HG03097 (cell line): ENCODE measurements around the gene ST8SIA5.
"Not testable (repeated sequence)": the region's sequence is repeated elsewhere in the genome, so short reads cannot be mapped to it uniquely, and the experiment has no call there.

Experiments
- ATAC-seq: cut with Tn5 transposase; IDR thresholded peaks from one replicate; pipeline ENCODE4 v1.9.1; 2021; ENCODE audit not compliant: unreplicated experiment, low FRiP score

The ST8SIA5 gene, protein sequence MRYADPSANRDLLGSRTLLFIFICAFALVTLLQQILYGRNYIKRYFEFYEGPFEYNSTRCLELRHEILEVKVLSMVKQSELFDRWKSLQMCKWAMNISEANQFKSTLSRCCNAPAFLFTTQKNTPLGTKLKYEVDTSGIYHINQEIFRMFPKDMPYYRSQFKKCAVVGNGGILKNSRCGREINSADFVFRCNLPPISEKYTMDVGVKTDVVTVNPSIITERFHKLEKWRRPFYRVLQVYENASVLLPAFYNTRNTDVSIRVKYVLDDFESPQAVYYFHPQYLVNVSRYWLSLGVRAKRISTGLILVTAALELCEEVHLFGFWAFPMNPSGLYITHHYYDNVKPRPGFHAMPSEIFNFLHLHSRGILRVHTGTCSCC

DNA sequence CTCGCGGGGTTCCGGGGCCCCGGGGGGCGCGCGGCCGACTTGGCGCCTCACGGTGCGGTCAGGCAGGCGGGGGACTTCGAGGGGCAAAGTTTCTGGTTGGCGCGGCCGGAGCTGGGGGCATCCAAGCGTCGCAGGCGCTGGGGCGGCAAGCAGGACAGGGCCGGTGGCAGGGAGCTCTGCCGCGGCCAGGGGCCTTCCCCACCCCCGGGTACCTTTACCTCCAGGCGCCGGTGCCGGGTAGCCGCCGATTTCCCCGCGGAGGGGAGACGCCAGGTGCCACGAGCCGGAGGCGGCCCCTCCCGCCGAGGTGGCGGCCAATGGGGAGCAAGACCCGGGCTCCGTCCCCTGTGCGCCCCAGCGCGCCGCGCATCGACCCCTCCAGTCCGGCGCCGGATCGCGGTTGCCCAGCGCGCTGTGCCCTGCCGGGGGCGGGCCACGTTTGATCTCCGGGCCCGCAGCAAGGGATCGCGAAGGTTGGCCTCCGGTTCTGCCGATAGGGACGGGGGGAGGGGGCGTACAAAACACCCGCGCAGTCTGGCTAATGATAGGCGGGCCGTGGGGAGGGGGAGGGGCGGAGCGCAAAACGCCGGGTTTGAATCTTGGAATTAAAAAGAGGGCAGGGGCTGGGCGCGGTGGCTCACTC, at the start of gene ST8SIA5:
TSS of gene ST8SIA5 (minus strand) at position 495 of the 643 bp plus-strand sequence. CDS start 545 bp downstream, outside the sequence.
- no peak for ATAC-seq

DNA sequence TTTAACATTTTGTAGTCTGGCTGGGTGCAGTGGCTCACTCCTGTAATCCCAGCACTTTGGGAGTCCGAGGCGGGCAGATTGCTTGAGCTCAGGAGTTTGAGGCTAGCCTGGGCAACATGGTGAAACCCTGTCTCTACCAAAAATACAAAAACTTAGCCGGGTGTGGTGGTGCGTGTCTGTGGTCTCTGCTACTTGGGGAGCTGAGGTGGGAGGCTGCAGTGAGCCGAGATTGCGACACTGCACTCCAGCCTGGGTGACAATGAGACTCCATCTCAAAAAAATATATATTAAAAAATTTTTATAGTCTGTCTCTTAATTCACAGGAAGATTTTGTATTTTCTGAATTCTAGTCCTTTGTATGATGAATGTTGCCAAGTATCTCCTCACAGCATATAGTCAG, 39.1 kb upstream of the ST8SIA5 start:
- not testable (repeated sequence) for ATAC-seq

DNA sequence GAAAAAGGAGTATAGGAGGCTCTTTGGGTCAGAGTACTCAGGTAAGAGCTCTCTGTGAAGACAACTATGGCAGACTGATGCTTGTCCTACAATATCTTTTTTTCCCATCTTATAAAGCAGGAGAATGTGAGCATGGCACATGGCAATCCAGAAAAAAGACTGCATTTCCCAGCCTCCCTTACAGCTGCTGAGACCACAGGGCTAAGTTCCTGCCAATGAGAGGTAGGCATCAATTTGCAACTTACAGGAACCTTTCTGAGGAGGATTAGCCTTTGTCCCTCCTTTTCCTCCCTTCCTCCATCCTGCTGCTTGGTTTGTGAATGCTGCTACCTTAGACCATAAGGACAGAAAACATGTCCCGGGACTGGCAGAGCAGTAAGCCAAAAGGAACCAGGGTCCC, 37.8 kb upstream of the ST8SIA5 start:
- ATAC-seq: no peak

DNA sequence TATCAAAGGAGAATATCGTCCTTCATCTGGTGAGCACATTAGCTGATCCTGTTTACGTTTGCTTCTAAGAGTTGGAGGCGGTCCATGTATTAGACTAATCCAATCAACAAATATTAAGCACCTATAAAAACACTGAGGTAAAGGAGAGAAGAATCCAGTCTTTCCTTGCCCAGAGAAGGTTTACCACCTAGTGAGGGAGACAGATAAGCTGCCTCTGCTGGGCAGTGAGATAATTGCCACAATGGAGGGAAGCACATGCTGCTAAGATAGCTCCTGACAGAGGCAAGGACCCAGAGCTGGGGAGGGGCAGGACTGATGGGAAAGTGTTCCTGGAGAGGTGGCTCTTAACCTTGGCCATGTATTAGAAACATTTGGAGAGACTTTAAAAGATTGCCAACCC, 36.7 kb upstream of the ST8SIA5 start:
- no peak for ATAC-seq

DNA sequence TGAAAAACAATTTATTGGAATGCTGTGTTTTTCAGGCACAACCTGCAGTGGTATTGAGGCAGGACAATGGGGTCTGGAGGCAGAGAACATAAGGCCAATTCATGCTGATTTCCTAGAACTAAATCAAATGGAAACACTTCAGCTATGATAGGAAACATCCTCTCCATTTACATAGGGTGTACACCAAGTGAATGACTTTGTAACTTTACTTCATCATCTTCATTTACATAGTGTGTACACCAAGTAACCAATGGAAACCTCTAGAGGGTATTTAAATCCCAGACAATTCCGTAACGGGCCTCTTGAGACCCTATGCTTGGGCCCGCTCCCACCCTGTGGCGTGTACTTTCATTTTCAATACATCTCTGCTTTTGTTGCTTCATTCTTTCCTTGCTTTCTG, 32.2 kb upstream of the ST8SIA5 start:
- ATAC-seq: no peak

DNA sequence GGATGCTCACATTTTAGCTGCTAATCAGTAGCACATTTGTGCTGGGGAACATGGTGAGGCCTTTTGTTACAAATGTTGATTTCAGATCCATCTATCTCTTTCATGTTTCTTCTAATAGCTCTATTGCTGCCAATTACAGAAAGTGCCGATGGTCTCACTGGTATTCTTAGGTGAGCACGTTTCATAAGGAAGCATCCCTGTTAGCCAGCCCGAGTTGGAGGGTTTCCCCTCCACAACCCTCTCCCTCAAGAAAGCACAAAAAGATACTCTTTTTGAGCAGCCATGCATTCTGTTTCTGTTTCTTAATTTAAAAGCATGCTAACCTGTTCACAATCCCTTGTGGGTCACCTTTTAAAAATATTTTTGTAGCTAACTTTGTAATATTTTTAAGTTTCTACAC, 30.8 kb upstream of the ST8SIA5 start:
- no peak for ATAC-seq

DNA sequence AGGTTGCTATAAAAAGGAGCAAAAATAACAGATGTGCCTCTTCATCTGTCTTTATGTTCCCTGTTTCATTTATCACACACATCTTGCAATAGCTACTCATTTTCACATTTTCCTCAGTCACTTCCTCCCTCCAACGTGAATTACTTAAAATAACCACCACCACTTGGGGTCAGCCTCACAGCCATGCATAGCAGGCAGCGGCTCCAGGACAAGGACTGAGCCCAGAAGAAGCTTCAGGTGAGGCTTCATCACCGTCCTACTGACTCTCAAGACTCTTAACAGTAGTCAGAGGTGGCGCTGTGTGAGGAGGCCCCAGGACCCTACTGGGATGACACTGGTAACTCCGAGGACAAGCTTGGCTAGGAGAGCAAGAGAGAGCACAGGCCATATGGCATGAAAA, 15.5 kb upstream of the ST8SIA5 start:
- no peak for ATAC-seq

DNA sequence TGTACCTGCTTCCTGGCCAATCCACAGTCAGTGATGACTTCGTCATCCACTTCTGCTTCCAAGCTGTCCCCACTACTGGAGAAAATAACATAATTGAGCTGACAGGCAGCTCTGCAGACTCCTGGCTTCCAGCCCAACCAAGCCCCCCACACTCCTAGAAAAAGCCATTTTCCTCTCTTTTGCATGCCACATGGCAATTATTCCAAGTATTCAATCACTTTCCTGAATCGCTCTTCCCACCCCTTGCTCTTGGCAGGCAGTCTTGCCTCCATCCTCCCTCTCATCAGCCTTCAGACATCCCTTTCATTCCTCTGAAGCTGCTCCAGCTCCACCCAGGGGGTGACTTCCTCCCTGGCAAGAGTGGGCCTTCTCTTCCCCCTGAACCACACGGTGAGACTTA, 14.3 kb upstream of the ST8SIA5 start:
- ATAC-seq: no peak

DNA sequence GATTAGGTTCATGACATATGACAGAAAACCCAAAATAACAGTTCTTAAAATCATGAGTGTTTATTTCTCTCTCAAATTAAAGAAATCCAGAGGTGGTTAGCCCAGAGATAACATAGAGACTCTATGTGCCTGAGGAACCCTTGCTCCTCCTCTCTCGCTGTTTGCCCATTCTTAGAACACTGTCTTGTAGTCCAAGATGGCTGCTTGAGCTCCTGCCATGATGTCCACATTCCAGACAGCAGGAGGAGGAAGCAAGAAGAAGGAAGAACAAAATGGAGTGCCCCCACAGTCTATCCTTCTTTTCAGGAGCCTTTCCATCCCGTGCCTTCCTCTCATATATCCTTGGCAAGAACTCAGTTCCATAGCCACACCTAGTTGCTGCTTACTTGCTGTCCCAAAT, 13.9 kb upstream of the ST8SIA5 start:
- no peak for ATAC-seq

DNA sequence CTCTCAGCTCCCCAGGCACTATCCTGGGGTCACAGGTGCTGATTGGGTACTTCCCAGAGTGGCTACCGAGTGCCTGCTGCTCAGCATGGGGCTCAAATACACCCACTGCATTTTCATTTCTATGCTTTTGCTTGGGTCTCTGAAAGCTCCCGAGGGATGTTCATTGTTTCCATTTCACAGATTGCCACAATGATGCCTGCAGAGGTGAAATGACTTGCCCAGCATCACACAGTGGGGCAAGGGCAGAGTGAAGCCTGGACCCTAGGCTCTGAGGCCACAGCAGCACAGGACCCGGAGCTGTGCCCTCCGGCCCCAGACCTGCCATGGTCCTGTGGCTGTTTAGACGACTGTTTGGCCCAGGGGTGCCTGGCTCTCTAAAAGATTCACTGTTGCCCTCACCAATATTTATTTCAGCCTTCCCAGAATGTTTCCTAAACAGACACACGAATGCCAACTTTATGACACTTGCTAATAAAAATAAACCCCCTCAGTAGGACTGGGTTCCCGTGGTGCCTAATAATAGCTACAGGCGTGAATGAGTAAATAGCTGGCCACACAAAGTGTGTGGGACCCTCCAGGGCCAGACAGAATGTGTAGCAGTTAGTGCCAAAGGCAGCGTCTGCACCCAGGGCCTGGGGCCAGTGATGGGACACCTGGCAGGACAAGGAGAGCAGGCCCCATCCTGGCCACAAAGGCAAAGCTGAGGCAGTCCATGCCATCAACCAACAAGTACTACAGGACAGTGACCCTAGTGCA, 11.5 kb upstream of the ST8SIA5 start:
- ATAC-seq: no peak

DNA sequence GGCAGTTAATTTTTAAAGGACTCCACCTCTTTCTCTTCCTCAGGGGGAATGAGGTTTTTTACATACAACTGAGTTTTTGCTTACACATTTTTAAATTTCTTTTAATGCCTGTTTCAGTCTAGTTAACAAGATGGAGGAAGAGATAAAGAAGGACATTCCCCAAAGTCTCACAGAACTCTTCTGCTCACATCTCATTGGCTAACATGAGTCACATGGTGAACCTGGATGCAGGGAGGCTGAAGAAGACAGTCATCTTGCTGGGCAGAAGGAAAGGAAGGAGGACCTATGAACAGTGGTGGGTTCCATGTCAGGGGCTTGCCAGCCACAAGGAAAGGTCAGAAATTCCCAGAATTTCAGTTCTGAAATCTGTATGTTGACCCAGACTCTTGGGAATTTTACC, 10.4 kb upstream of the ST8SIA5 start:
- ATAC-seq: no peak

DNA sequence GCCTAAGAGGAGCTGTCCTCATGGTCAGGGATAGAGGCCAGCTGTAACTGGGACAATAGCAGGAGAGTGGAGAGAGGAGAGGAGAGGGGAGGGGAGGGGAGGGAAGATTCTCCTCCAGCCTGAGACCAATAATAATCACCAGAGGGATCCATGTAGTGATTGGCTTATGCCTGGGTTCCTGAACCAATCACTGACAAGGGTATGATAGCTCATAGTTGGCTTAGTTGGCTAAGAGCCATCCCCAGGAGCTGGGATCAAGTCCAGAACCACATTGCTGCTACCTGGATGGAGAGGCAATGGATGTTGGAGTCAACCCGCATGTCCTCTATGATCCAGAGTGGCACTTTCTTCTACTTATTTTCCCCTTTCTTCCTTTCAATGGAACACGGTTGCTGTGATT, 7.7 kb upstream of the ST8SIA5 start:
- no peak for ATAC-seq

DNA sequence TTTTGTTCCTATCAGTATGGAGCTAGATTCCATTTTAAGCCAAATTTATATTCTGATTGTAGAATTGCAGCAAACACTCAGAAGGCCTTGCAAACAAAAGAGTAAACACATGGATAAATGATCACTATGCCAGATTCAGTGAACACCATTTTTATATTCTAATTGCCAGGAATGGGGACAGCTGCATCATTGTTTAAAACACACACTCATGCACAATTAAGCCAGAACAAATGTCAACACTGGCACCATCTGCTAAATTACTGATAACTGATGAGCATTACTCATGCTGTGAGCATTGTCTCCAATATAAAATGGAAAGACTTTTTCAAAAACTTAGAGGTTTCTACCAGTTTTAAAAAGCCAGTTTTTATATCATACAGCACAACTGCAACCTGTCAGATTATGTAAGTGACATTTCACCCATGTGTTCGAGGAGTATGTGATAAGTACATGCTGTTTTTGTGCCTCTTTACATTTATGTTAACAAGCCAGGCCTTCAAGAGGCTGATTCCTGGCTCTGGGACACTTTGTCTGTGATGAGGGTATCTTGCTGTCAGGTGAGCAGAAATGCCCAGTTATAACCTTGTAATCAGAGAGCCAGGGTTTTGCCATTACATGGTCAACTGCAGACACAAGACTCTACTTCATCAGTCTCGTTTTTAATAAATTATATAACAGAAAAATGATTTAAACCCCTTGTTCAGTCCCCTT, 4.4 kb upstream of the ST8SIA5 start:
- no peak for ATAC-seq

DNA sequence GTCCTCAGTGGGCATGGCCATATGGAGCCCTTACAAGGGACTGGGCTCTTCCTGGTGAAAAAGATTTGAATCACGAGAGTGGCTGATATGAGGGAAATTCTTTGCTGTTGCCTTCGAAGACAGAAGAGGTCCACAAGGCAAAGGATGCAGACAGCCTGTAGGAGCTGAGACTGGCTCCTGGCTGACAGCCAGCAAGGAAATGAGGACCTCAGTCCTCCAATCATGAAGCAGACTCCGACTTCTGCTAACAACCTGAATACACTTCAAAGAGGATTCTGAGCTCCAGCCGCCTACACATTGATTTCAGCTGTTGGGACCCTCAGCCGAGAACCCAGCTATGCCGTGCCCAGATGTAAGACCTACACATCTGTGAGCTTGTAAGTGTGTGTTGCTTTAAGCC, 3.0 kb upstream of the ST8SIA5 start:
- no peak for ATAC-seq

DNA sequence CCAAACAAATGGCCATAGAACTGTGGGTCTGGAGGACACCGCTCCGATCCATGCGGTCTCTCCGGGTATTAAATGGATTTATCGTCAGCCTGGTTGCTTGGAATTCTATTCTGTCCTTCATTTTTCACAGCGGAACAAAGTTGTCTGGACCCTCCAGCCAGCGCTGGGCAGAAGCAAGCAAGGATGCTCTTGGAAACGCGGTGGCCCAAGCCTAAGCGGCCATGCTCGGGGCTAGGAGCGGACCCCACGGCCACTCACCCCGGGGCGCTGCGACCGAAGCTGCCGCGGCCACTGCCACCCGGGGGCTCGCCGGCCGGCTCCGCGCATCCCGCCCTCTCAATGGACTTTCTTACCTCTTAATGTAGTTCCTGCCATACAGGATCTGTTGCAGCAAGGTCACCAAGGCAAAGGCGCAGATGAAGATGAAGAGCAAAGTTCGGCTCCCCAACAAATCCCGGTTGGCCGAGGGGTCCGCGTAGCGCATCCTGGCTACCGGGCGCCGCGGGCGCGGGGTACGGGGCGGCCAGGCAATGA, 761 bp downstream of the ST8SIA5 start:
- ATAC-seq: no peak

DNA sequence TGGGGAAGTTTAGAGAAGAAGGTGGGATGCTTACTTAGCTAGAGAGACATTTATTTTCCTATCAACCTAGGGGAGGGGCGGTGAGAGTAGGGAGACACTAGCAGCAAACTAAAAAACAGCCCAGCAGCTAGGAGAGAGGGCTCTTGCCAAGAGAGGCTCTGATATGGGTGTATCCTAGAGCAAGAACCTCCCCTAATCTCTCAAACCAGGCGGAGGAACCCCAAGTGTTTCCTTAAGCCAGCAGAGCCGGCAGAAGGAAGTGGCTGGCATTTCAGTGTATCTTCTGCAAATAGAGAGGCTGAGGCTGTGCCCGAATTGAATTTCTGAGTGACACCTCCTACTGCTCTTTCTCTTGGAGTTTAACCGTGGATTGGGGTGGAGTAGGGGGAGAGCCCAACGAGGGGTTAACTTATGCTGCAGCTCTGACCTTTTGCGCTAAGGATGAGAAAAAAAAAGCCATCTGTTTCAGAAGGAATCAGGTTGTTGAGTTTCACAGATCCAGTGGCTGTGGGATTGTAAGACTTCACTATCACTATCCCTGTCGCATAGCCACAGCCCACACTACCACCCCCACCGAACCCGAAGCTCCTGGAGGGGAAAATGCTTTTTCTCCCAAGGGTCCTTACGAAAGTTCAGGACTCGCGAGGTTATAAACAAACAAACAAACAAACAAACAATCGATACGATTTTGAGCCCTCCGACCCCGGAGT, 1.4 kb downstream of the ST8SIA5 start:
- no peak for ATAC-seq

DNA sequence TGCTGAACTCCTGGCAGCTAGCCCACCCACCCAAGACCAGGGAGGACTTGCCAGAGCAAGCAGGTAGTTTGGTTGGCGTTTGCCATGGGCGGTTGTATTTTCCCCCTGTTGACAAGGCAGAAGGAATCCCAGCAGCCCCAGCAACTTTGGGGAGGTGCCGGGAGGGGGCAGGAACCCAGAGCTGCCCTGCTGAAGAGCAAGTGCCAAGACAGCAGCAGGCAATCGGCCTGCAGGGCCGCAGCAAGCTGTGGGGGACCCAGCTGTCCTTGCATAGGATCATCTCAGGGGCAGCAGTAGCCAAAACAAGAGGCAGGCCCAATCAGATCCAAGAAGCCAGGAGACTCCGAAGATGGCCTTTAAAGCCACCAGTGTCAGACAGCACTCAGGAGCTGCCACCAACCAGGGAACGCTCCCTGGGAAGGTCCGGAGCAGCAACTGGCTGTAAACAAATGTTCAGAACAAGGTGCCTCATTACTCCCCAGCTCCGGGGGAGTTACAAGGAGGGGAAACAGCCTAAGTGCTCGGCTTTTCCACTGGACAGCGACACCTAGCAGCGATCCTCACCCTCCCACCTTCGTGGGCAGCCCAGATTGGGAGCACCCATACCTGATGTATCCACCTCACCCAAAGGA, 2.1 kb downstream of the ST8SIA5 start:
- no peak for ATAC-seq

DNA sequence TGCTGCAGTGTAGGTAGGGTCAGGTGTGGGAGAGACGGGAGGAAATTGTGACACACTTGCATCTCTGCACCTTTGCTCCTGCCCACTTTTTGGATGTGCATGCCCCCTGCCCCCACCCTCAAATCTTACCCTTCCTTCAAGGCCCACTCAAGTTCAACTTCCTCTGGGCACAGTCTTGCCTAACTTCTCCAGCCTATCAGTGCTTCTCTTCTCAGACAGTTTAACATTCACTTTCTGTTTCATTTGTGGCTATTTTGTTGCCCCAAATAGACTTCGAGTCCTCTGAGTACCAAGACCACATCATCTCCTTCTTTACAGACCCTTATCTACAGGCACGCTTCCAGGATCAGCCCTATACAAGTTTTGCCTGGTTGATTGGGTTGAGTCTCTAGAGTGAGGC, 2.7 kb downstream of the ST8SIA5 start:
- no peak for ATAC-seq

DNA sequence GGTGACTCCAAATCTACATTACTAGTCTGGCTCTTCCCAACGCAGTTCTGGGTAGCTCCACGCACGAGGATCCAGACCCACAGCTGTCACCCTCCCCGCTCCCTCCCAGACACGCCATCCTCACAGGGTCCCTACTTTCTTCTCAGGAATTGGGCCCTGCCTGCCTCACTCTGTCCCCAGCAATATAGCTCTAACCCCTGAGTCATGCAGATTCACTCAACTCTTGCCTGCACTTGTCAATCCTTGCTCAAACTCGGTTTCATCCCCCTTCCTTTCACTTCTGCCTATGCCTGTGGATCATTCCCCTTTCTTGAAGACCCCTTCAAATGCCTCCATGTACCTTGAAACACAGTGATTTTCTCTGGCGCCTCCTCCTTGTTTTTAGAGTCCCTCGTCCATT, 5.0 kb downstream of the ST8SIA5 start:
- no peak for ATAC-seq

DNA sequence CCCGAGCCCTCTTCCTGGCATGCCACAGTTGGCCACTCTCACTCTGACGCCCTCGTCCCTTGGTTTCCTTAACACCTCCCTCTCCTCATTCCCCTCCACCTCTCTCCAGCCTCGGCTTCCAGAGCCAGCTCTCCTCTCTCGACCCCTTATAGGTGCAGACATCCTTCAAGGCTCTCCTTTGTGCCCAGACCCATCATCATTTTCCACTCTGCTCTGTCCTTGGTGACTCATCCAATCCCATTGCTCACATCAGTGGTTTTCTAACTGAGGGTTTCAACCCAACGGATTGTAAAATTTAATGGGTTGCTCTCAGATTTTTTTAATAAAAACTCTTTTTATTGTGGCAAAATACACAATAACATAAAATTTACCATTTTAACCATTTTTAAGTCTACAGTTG, 6.2 kb downstream of the ST8SIA5 start:
- ATAC-seq: no peak
